ENCODE results near the gene SETD9. TPM values are rescaled to one million over a fixed set of nuclear protein-coding genes. Genes with fewer than 3 reads are reported as not detected.

SETD9 gene
- total and polyA plus RNA-seq, 2 of the 13 experiments (the other 11 are each of a cell fraction or from before 2014, with no cell fraction given): 4.8 to 17.8 TPM

GRCh38 chr5:56910210-56910965 is 992 bp downstream of the SETD9 start (continued):
- TF ChIP-seq, protein P1, sequence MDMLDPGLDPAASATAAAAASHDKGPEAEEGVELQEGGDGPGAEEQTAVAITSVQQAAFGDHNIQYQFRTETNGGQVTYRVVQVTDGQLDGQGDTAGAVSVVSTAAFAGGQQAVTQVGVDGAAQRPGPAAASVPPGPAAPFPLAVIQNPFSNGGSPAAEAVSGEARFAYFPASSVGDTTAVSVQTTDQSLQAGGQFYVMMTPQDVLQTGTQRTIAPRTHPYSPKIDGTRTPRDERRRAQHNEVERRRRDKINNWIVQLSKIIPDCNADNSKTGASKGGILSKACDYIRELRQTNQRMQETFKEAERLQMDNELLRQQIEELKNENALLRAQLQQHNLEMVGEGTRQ (IDR thresholded peaks at IDR 0.05; ENCODE audit: low read depth, low read length): no peak
- TF ChIP-seq, protein P1 (CRISPR knock-in tag; IDR thresholded peaks at IDR 0.05; ENCODE audit: borderline replicate concordance): 0 out of 2 replicates have a peak, but pooled peaks have one; percentile 47
- no peak for TF ChIP-seq ZSCAN25 (CRISPR knock-in tag; IDR thresholded peaks at IDR 0.05)
- TF ChIP-seq U2AF2 (IDR thresholded peaks at IDR 0.05; ENCODE audit: low read depth, low read length): no peak
- no peak for TF ChIP-seq MEIS2 (CRISPR knock-in tag; IDR thresholded peaks at IDR 0.05)
- no peak; the same call in 1 of the 2 replicates for TF ChIP-seq TFDP2 (CRISPR knock-in tag; IDR thresholded peaks at IDR 0.05)
- TF ChIP-seq, protein P2, sequence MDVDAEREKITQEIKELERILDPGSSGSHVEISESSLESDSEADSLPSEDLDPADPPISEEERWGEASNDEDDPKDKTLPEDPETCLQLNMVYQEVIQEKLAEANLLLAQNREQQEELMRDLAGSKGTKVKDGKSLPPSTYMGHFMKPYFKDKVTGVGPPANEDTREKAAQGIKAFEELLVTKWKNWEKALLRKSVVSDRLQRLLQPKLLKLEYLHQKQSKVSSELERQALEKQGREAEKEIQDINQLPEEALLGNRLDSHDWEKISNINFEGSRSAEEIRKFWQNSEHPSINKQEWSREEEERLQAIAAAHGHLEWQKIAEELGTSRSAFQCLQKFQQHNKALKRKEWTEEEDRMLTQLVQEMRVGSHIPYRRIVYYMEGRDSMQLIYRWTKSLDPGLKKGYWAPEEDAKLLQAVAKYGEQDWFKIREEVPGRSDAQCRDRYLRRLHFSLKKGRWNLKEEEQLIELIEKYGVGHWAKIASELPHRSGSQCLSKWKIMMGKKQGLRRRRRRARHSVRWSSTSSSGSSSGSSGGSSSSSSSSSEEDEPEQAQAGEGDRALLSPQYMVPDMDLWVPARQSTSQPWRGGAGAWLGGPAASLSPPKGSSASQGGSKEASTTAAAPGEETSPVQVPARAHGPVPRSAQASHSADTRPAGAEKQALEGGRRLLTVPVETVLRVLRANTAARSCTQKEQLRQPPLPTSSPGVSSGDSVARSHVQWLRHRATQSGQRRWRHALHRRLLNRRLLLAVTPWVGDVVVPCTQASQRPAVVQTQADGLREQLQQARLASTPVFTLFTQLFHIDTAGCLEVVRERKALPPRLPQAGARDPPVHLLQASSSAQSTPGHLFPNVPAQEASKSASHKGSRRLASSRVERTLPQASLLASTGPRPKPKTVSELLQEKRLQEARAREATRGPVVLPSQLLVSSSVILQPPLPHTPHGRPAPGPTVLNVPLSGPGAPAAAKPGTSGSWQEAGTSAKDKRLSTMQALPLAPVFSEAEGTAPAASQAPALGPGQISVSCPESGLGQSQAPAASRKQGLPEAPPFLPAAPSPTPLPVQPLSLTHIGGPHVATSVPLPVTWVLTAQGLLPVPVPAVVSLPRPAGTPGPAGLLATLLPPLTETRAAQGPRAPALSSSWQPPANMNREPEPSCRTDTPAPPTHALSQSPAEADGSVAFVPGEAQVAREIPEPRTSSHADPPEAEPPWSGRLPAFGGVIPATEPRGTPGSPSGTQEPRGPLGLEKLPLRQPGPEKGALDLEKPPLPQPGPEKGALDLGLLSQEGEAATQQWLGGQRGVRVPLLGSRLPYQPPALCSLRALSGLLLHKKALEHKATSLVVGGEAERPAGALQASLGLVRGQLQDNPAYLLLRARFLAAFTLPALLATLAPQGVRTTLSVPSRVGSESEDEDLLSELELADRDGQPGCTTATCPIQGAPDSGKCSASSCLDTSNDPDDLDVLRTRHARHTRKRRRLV (CRISPR knock-in tag; IDR thresholded peaks at IDR 0.05): no peak
- no peak for TF ChIP-seq CEBPB (IDR thresholded peaks at IDR 0.05; ENCODE audit: borderline replicate concordance, low read depth, low read length)
- TF ChIP-seq SMAD9 (CRISPR knock-in tag; IDR thresholded peaks at IDR 0.05): no peak
- no peak for TF ChIP-seq ZNF207 (IDR thresholded peaks at IDR 0.05; ENCODE audit: borderline replicate concordance)
- TF ChIP-seq TBP (CRISPR knock-in tag; IDR thresholded peaks at IDR 0.05): no peak
- TF ChIP-seq ZNF746 (CRISPR knock-in tag; IDR thresholded peaks at IDR 0.05): 0 out of 2 replicates have a peak, but pooled peaks have one; percentile 12
- TF ChIP-seq ZNF160 (CRISPR knock-in tag; IDR thresholded peaks at IDR 0.05): no peak
- TF ChIP-seq ZNF260 (CRISPR knock-in tag; IDR thresholded peaks at IDR 0.05; ENCODE audit: borderline replicate concordance, low read depth): no peak
- TF ChIP-seq ZNF451 (CRISPR knock-in tag; IDR thresholded peaks at IDR 0.05): no peak
- TF ChIP-seq ZNF552 (CRISPR knock-in tag; IDR thresholded peaks at IDR 0.05; ENCODE audit: borderline replicate concordance): 0 out of 2 replicates have a peak, but pooled peaks have one; percentile 11
- TF ChIP-seq TSC22D2 (CRISPR knock-in tag; IDR thresholded peaks at IDR 0.05; ENCODE audit: borderline replicate concordance): no peak
- no peak for TF ChIP-seq ZNF619 (CRISPR knock-in tag; IDR thresholded peaks at IDR 0.05)
- 0 out of 2 replicates have a peak, but pooled peaks have one; percentile 10 for TF ChIP-seq IKZF5 (CRISPR knock-in tag; IDR thresholded peaks at IDR 0.05)

All from HepG2 (cell line).